IMR-90 (cell line): Measurements from ENCODE around the gene RMND1. TPM values are rescaled to one million over a fixed set of nuclear protein-coding genes. Genes with fewer than 3 reads are reported as not detected.

ENCODE experiments used
- ATAC-seq: fragments of 200-7000 bp; cut with Tn5 transposase; 2 replicates; pipeline ENCODE4 v1.9.1; 2020; ENCODE audit warnings: low read depth, mild to moderate bottlenecking, moderate library complexity
- BruUV-seq: library from RNA; stranded (reverse); fragments of 400-500 nt; replicated peaks from 2 replicates; lab custom pipeline; 2021; lab: Mats Ljungman, UMichigan
- CTCF ChIA-PET: fragments of 300-600 bp; formaldehyde crosslinking; extraction: SDS; loops from one replicate; lab custom pipeline; 2021; ENCODE audit warnings: antibody characterized with exemption; lab: Yijun Ruan, JAX
- POLR2A ChIA-PET: fragments of 300-600 bp; sonication (Branson Sonifier 250); formaldehyde crosslinking; loops from one replicate; lab custom pipeline; 2022; ENCODE audit warnings: antibody characterized with exemption; ENCODE audit not compliant: unreplicated experiment; lab: Charles Lee
- DNase-seq: peaks from one replicate; pipeline ENCODE4 v3.0.0; 2013
- H2AFZ ChIP-seq: replicated peaks from 2 replicates; pipeline ENCODE3; 2013; ENCODE audit warnings: low read length, mild to moderate bottlenecking; ENCODE audit not compliant: poor library complexity
- H2AK5ac ChIP-seq: 2 replicates; pipeline ENCODE4 v1.6.1; 2013; ENCODE audit warnings: low read depth, low read length, inconsistent platforms
- H2AK9ac ChIP-seq: replicated peaks from 2 replicates; pipeline ENCODE3; 2013; ENCODE audit warnings: mild to moderate bottlenecking, low read depth, low read length, moderate library complexity; ENCODE audit not compliant: poor library complexity
- H2BK120ac ChIP-seq: 2 replicates; pipeline ENCODE4 v1.6.1; 2013; ENCODE audit warnings: low read depth, low read length, inconsistent platforms
- H2BK15ac ChIP-seq: 3 replicates; pipeline ENCODE4 v1.6.1; 2013; ENCODE audit warnings: low read depth, low read length, inconsistent platforms
- H2BK20ac ChIP-seq: 2 replicates; pipeline ENCODE4 v1.6.1; 2013; ENCODE audit warnings: low read depth, mild to moderate bottlenecking, inconsistent platforms, low read length, moderate library complexity
- H2BK5ac ChIP-seq: 2 replicates; pipeline ENCODE4 v1.6.1; 2013; ENCODE audit warnings: mild to moderate bottlenecking, low read depth, low read length, inconsistent platforms; ENCODE audit not compliant: poor library complexity, severe bottlenecking
- H3K14ac ChIP-seq: replicated peaks from 2 replicates; pipeline ENCODE4 v1.6.1; 2013; ENCODE audit warnings: low read depth, low read length, inconsistent platforms
- H3K18ac ChIP-seq: 2 replicates; pipeline ENCODE4 v1.6.1; 2013; ENCODE audit warnings: low read depth, low read length, control low read depth
- H3K23ac ChIP-seq: 2 replicates; pipeline ENCODE4 v1.6.1; 2013; ENCODE audit warnings: low read depth, low read length, inconsistent platforms
- H3K27ac ChIP-seq: 2 replicates; pipeline ENCODE4 v1.5.1; 2013; ENCODE audit warnings: mild to moderate bottlenecking, control low read depth, low read length; ENCODE audit not compliant: insufficient read depth
- H3K27me3 ChIP-seq: 2 replicates; pipeline ENCODE4 v1.6.1; 2013; ENCODE audit warnings: low read length; ENCODE audit not compliant: control insufficient read depth, insufficient read depth
- H3K36me3 ChIP-seq: 2 replicates; pipeline ENCODE4 v1.6.1; 2013; ENCODE audit warnings: low read length, mixed read lengths; ENCODE audit not compliant: control insufficient read depth, insufficient read depth
- H3K4ac ChIP-seq: 2 replicates; pipeline ENCODE4 v1.6.1; 2013; ENCODE audit warnings: low read depth, low read length, inconsistent platforms
- H3K4me1 ChIP-seq: 2 replicates; pipeline ENCODE4 v1.6.1; 2013; ENCODE audit warnings: low read length, mixed read lengths; ENCODE audit not compliant: control insufficient read depth, insufficient read depth
- H3K4me2 ChIP-seq: 2 replicates; pipeline ENCODE4 v1.6.1; 2013; ENCODE audit warnings: low read depth, mild to moderate bottlenecking, control low read depth, low read length, moderate library complexity
- H3K4me3 ChIP-seq: 2 replicates; pipeline ENCODE4 v1.5.1; 2013; ENCODE audit warnings: low read depth, mild to moderate bottlenecking, control low read depth, low read length, moderate library complexity; ENCODE audit not compliant: insufficient read depth
- H3K56ac ChIP-seq: 2 replicates; pipeline ENCODE4 v1.6.1; 2013; ENCODE audit warnings: low read length, inconsistent platforms; ENCODE audit not compliant: insufficient read depth; ENCODE audit errors: extremely low read depth
- H3K79me1 ChIP-seq, 2 experiments: 2 replicates each; pipeline ENCODE4 v1.6.1; 2013; ENCODE audit warnings: low read length in 2 of 2, inconsistent platforms in 1 of 2, low read depth in 1 of 2
- H3K9ac ChIP-seq: 2 replicates; pipeline ENCODE4 v1.6.1; 2013; ENCODE audit warnings: low read depth, low read length, control low read depth
- H3K9me1 ChIP-seq: 2 replicates; pipeline ENCODE4 v1.6.1; 2013; ENCODE audit warnings: low read length, inconsistent platforms; ENCODE audit not compliant: insufficient read depth
- H3K9me3 ChIP-seq: 2 replicates; pipeline ENCODE4 v1.6.1; 2013; ENCODE audit warnings: low read length; ENCODE audit not compliant: control insufficient read depth, insufficient read depth
- H4K20me1 ChIP-seq: 2 replicates; pipeline ENCODE4 v1.6.1; 2013; ENCODE audit warnings: low read length, inconsistent platforms; ENCODE audit not compliant: insufficient read depth
- H4K5ac ChIP-seq: 2 replicates; pipeline ENCODE4 v1.6.1; 2013; ENCODE audit warnings: mild to moderate bottlenecking, low read depth, low read length, control low read depth
- H4K8ac ChIP-seq, 2 experiments: 2 replicates each; pipeline ENCODE4 v1.6.1; 2013; ENCODE audit warnings: low read depth in 2 of 2, low read length in 2 of 2, control low read depth in 1 of 2, inconsistent platforms in 1 of 2
- H4K91ac ChIP-seq: 2 replicates; pipeline ENCODE4 v1.6.1; 2013; ENCODE audit warnings: low read depth, low read length, inconsistent platforms; ENCODE audit not compliant: insufficient read depth
- MAFK ChIP-seq: IDR thresholded peaks from 2 replicates; pipeline ENCODE4 v1.6.1; 2012; ENCODE audit warnings: low read depth, low read length, improper control_type of control experiment
- MAZ ChIP-seq: IDR thresholded peaks from 2 replicates; pipeline ENCODE4 v1.6.1; 2012; ENCODE audit warnings: low read depth, mild to moderate bottlenecking, low read length, improper control_type of control experiment, moderate library complexity, borderline replicate concordance
- NFE2L2 ChIP-seq: fragments of 150-350 bp; IDR thresholded peaks from 2 replicates; pipeline ENCODE4 v1.6.1; 2016; ENCODE audit warnings: low read depth, mild to moderate bottlenecking, low read length
- RFX5 ChIP-seq: IDR thresholded peaks from 2 replicates; pipeline ENCODE4 v1.8.0; 2012; ENCODE audit warnings: low read depth, mild to moderate bottlenecking, low read length, moderate library complexity
- SMC3 ChIP-seq: fragments of 150-350 bp; IDR thresholded peaks from 2 replicates; pipeline ENCODE4 v1.6.1; 2016; ENCODE audit warnings: low read depth, mild to moderate bottlenecking, antibody characterized with exemption, low read length, moderate library complexity
- WGBS, 2 experiments: methylation state at CpG; one replicate each; pipeline versions ENCODE4 v1.1.5 to v1.1.7; 2013; ENCODE audit warnings: missing lambda C conversion rate in 2 of 2; ENCODE audit not compliant: insufficient read length in 1 of 2; ENCODE audit errors: extremely low coverage in 2 of 2; 5-methylcytosine and 5-hydroxymethylcytosine counted together
- dilution Hi-C: fragments of 300-500 bp; cut with HindIII; formaldehyde crosslinking; loops from one replicate; pipeline ENCODE4 v1.14.3; 2018; ENCODE audit warnings: low sequenced_read_pairs; ENCODE audit not compliant: unreplicated experiment
- in situ Hi-C: fragments of 300-500 bp; cut with MboI; formaldehyde crosslinking; loops from 3 replicates; pipeline ENCODE4 v1.14.3; 2019; ENCODE audit warnings: low sequenced_read_pairs, inconsistent platforms, mixed read lengths
- intact Hi-C: fragments of 100-400 bp; cut with micrococcal nuclease; formaldehyde crosslinking; loops from 2 replicates; pipeline ENCODE4 v1.10.0; 2022
- polyA plus RNA-seq, 3 experiments: library from polyadenylated mRNA; depleted of rRNA; stranded (reverse); fragments of >200 nt; gene quantifications; 2 replicates each; pipeline ENCODE4 v1.2.3, GENCODE V29; 2012; ENCODE audit warnings: low replicate concordance in 1 of 3
- total RNA-seq: library from RNA; depleted of rRNA; stranded (reverse); fragments of >200 nt; gene quantifications from 2 replicates; pipeline ENCODE4 v1.2.3, GENCODE V29; 2012

The RMND1 gene
- total and polyA plus RNA-seq, 2 of the 4 experiments (the other 2 are of a cell fraction) = 13.1 to 24.6 TPM

GRCh38 chr6:151425561-151425960 lies 26.4 kb downstream of the RMND1 start:
- dilution Hi-C loops = no loop called here

More at GRCh38 chr6:151425561-151425960, 26.4 kb downstream of the RMND1 start:
- no peaks in the 10 kb centered on the region for H3K9me1 ChIP-seq
- ChIA-PET CTCF (no interaction called here), POLR2A (interaction anchor here (0.6 kb wide), 1 partner anchor 227 kb away, joined by 5 read pairs; no protein-coding TSS in a partner anchor)
- H3K4me1 ChIP-seq = peaks cover 3% of the 10 kb centered on the region; the same call in 1 of the 2 replicates
- WGBS, 2 experiments = no CpG with 5 or more reads among the region's 4 CpGs
- H3K4me3 ChIP-seq = no peak overlapping the region
- no peaks in the 10 kb centered on the region; a peak in 1 of 4 replicates for H3K79me1 ChIP-seq
- no peak overlapping the region for H3K23ac ChIP-seq
- H4K91ac ChIP-seq = no peak overlapping the region
- no peaks in the 10 kb centered on the region for H4K20me1 ChIP-seq
- H2AK5ac ChIP-seq = no peak overlapping the region
- no peak overlapping the region for H3K4ac ChIP-seq
- H3K9ac ChIP-seq = no peak overlapping the region
- H4K8ac ChIP-seq = no peak overlapping the region
- H4K5ac ChIP-seq = no peak overlapping the region
- no peak overlapping the region for H3K4me2 ChIP-seq
- peaks cover 25% of the 10 kb centered on the region for H3K36me3 ChIP-seq
- no peak overlapping the region for H3K18ac ChIP-seq
- no peak overlapping the region for H2AFZ ChIP-seq
- peak; percentile 20 for DNase-seq
- no TSS peak for BruUV-seq
- ATAC-seq = no peak
- no peaks in the 10 kb centered on the region for H3K9me3 ChIP-seq
- no peak overlapping the region for H2BK15ac ChIP-seq
- no peak for TF ChIP-seq MAFK
- no peak for TF ChIP-seq RFX5
- TF ChIP-seq SMC3 = no peak
- TF ChIP-seq MAZ = no peak
- TF ChIP-seq NFE2L2 = no peak
- H3K27me3 ChIP-seq = no peaks in the 10 kb centered on the region
- H2BK20ac ChIP-seq = no peak overlapping the region
- in situ Hi-C loops (loop anchor here (25.0 kb wide), 1 partner anchor 712 kb away; no protein-coding TSS in a partner anchor), intact Hi-C loops (no loop called here)
- no peak overlapping the region for H3K56ac ChIP-seq
- H2AK9ac ChIP-seq = no peak overlapping the region
- no peak overlapping the region for H3K14ac ChIP-seq
- H2BK5ac ChIP-seq = no peak overlapping the region
- no peak overlapping the region for H3K27ac ChIP-seq
- no peak overlapping the region for H2BK120ac ChIP-seq
